NCI-H524 treated with DMSO at 0.1 percent for 48 hours (cell line): ENCODE results near the gene LCNL1.
"Not testable (repeated sequence)": the region's sequence is repeated elsewhere in the genome, so short reads cannot be mapped to it uniquely, and the experiment has no call there.

Source experiments
- DNase-seq: peaks from one replicate; lab custom pipeline; 2025; lab: John Stamatoyannopoulos, UW

The LCNL1 gene

DNA sequence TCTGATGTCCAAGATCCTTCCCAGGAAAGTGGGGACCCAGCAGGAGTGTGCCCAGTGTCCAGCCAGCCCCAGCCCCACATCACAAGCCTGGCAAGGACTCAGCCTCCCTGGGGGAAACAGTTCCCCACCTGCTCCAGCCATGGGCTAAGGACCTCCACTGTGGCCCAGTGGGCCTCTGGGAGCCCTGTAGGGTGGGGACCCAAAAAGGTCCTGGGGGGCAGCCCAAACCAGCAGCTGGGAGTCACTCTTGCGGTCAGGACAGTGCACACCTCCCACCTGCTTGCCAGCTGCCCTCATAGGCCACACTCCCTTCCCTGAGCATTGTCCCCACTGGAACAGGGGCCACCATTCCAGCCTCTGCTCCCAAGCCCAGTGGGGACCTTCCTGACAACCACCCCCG lies 43.6 kb downstream of the LCNL1 start:
- DNase-seq: no peak

DNA sequence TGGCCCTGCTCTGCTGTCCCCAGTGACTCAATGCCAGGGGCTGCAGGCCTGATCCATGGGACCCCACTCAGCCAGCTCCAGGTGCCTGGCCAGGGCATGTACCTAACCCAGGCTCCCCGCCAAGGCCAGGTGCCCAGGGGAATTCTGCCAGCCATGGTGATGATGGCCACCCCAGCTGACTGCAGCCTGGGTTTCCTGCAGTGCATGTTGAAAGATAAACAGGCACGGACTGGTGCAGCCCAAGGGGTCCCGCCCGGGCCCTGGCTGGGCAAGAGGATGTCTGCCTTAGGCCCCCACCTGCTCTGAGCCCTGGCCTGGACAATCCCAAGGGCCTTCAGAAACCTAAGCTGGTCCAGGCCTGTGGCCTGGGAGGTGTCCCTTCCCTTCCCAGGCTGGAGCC lies 44.0 kb downstream of the LCNL1 start:
- no peak for DNase-seq

DNA sequence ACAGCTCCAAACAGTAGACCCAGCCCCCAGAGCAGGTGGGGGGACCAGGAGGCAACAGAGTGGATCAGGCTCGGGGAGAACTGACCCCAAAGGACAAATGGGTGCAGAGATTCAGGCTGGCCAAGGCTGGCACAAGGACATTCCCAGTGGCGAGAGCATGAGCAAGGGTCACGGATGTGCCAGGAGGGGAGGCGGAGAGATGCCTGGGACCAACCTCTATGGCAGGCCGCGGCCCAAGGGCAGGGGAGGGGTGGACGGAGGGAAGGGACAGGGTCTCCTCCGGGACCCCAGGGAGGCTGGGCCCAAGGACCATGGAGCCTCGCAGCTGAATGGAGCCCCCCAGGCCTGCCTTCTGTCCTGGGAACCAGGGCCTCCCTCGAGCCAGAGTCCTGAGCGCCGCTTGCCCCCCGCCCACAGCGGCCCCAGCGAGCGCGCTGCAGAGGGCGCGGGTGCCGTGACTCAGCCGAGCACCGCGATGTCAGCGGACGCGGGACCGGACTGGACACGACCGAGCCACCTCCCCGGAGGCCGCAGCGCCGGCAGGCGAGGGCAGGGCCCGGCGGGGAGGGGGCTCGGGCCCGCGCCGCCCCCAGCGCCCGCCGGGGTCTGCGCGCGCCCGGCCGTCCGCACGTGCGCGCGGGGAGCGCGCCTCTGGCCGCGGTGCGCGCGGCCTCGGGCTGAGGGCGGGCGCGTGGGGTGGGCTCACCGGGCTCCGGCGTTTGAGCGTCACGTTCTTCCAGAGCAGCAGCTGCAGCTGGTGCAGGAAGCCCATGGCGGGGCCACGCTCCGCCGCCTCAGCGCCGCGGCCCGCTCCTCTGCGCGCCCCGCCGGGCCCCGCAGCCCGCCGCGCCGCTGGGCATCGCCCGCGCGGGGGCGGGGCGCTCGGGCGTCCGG lies 44.8 kb downstream of the LCNL1 start, which contains the start of gene ABCA2:
Gene ABCA2, minus strand, starts transcription at position 869 of the 894 bp plus-strand sequence. Its CDS starts 97 bp downstream, at position 772.
- DNase-seq: no peak

DNA sequence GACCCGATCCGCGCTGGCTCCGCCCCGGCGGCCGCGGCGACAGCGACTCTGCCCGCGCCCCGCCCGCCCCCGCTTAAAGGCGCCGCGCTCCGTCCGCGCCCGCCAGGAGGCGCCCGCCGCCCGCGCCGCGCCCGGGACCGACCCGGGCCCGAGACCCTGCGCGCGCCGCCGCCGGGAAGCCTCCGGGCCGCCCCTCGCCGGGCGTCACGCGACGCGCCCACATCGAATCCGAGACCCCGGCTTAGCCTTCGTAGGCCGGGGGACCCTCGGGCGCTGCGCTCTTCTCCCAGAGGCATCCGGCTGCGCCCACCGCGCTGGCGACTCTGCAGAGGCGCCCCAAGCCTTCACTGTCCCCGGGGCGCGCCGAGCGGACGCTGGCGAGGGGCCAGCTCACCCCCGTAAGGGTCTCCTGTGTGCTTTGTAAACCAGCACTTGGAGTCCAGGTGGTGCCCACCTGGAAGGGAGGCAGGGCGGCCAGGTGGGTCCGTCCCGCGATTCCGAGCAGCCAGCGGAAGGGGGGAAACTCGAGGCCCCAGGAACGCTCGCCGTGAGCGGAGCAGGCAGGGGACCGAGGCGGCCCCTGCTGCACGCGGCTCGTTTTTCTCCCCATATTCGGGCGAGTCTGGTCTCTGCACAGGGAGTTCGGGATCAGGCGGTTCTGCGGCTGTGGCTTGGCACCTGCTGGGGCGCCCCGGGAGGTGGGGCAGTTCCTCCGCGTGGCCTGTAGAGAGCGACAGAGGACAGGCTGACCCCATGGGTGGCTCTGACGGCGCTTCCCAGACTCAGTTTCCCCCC lies 45.7 kb downstream of the LCNL1 start:
- no peak for DNase-seq

DNA sequence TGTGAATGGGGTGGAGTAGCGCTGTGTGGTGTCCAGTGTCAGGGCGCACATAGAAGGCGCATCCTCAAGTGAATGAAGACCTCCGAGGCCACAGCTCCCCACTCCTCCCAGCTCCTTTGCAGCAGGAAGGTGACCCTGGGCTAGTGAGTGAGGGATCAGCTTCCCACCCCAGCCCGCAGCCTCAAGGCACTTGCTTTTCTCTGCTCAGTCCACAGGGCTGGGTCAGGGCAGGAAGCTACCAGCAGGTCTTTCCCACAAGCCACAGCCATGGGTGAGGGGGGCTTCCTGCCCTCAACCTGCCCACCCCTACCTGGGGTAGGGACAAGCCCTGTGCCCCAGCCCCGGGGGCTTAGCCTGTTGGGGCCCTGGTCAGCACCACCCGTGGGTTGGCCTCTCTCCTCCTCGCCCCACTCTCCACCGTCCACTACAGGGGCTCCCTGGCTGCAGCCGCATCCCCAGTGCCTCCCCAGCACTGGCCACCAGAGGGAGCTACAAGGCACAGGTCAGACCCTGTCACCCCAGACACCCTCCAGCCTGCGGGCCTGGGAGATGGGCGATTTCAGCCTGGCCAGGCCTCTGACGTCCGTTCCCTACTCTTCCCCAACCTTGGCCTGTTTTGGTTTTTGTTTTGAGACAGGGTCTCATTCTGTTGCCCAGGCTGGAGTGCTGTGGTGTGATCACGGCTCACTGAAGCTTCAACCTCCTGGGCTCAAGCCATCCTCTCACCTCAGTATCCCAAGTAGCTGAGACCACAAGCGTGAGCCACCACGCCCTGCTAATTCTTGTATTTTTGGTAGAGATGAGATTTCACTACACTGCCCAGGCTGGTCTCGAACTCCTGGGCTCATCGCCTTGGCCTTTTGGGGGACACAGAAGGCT lies 46.5 kb downstream of the LCNL1 start:
- no peak for DNase-seq

DNA sequence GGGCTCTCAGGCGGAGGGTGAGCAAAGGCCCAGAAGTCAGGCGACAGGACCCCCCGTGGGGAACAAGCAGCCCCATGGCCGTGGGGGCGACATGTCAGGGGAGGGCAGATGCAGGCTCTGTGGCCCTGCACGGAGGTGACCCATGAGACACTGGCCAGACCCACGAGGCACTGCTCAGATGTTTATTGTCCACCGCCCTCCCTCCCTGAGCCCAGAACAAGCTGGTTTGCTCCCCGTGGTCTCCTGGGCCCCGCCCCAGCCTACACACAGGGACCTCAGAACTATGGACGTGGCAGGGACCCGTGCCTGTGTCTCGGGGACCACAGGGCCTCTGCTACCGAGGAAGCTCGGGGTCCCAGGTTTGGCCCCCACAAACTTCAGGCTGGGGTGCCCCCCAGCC lies 47.2 kb downstream of the LCNL1 start:
- DNase-seq: no peak

DNA sequence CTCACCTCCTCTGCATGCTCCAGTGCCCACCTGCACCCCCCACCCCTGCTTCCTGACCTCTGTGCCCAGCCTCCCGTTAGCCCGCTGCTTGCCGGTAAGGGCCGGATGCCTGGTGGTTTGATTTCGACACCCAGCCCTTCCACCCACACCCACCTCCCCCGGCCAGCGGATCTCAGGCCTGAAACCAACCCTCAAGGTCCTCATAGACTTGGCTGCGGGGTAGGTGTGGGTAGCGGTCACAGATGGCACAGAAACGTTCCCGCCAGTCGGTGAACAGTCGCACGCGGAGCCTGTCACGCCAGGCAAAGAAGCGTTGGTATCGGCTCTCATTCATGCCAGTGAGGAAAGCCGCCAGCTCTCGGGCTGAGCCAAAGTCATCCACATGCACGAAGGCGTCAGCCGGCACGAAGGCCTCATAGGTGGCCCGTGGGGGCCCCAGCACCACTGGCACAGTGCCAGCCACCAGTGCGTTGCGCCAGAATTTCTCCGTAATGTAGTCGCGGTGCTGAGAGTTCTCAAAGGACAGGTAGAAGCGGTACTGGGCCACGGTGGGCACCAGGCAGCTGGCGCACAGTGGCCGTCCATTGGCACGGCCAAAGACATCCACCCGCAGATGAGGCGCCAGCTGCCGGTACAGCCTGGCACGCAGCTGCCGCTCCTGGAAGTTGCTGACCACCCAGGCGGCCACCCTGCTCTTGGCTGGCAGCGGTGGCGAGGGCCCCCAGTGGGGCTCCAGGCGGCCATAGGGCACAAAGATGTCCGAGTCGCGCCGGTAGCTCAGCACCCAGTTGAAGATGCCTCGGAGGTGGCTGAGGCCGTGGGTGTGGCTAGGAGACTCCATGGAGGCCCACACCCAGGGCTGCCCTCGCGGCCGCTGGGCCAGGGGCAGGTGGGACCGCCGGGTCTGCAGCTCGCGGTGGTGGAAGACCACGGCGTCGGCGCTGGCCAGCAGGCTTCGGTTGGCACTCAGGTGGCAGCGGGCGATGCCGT lies 48.0 kb downstream of the LCNL1 start:
- DNase-seq: no peak

DNA sequence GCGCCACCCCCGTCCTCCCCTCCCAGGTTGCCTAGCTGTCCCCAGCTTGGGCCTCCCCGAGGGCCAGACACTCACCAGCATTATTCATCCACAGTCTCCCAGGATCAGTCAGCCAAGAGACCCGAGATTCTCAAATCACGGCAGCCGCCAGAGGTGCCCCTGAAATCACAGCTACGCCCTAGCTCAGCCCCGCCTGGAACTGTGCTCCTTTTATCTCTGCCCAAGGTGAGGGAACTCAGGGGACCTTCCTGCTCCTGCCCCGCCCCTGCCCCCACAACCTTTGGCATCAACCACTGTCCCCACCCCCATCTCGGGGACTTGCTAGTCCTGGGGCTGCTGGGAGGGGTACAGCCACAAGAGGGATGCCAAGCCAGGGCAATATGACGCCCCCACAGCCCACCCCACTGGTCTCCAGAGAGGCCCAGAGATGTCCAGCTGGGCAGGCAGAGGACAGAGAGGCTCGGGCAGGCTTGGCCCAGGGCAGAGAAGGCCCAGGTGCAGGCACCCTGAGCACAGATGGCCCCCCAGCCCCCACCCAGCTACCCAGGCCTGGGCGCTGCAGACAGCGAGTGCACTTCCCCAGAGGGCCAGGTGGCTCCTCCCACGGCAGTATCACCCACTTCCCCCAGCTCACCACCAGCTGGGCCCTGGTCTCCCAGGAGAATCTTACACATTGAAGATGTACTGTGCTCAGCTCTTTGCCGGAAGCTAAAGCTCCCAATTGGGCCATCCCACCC lies 49.3 kb downstream of the LCNL1 start, which contains the start of gene FUT7:
Gene FUT7, minus strand, starts transcription at position 185 of the 737 bp plus-strand sequence. Its CDS starts 97 bp downstream, at position 88.
- DNase-seq: peak; percentile 39

DNA sequence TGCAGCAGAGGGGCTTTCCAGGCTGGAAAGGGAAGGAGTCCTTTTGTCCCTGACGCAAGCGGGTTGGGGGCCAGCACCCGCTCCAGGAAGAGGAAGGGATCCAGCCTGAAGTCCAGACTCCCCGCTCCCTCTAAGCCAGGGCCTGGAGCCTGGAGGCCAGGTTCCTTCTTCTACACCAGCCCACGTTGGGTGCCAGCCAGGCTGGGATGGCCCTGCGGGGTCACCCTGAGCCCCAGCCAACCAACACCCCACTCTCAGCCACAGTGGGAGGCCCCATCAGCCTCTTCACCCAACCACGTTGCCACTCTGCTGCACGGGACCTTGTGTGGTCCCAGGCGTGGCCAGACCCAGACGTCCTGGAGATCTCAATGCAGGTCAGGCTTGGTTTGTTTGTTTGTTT lies 50.1 kb downstream of the LCNL1 start:
- no peak for DNase-seq

DNA sequence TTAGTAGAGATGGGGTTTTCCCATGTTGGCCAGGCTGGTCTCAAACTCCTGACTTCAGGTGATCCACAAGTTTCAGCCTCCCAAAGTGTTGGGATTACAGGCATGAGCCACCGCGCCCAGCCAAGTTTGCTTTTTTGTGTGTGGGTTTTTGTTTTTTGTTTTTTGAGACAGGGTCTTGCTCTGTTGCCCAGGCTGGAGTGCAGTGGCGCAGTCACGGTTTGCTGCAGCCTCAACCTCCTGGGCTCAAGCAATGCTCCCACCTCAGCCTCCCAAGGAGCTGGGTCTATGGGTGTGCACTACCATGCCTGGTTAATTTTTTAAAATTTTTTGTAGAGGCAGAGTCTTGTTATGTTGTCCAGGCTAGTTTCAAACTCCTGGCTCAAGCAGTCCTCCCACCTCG lies 50.7 kb downstream of the LCNL1 start:
- DNase-seq: not testable (repeated sequence)

DNA sequence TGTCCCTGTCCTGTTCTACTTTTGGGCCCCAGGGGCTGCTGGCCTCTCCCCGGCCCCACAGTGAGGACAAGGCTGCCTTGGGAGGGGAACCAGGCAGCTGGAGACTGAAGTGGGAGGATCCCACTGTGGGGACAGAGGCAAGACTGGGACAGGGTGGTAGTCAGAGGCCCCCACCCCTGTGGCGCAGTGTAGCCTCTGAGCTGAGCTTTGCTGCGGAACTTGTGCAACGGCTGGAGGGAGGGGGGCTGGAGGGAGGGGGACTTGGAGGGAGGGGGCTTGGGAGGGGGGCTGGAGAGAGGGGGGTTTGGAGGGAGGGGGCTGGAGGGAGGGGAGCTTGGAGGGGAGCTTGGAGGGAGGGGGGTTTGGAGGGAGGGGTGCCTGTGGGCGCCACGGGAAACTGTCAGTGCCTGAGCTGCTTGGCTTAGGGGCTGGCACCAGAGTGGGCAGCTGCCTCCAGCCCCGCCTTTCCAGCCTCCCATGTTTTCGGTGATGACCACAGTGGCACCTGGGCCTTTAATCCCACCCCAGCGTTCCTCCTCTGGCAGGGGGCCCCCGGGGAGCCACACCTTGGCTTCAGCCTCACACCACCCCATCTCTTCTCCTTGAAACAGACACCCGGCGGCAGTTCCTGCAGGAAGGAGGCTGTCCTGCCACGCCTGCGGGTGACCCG lies 51.4 kb downstream of the LCNL1 start:
- no peak for DNase-seq

DNA sequence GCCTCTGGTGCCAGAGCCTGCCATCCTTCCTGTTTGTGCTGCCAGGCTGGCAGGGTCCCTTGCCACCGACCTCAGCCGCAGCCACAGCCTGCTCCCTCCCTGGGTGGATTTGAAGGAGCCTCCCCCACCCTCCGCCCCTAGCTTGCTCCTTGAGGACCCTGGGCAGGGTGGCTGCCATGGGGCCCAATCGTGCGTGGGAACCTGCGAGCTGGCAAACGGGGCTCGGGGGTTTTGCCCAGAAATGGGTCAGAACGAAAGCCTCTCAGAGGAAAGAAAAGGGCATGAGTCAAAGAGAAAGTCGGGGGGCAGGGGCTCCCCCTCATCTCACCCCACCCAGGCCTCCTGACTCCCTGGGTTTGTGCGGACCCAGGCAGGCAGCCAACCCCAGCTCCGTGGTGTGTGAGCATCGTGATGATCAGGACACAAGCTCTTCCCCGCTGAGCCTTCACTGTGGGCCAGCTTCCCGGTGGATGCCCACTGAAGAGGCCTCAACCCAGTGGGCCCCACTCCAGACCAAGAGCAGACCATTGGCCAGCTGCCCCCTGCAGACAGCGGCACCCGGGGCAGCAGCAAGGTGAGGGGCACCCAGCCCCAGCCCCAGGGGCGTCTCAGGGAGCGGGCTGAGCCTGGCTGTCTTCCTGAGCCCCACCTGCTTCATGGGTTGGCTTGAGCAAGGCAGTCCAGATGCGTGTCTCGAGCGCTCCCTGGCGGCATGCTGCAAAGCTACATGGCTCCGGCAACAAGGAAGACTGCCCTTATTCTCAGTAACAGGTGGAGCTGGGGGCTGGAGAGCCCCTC lies 52.1 kb downstream of the LCNL1 start:
- DNase-seq: peak; percentile 46
